HG03432 (cell line): ENCODE results near the gene SLC36A1.
"Not testable (repeated sequence)": the region's sequence is repeated elsewhere in the genome, so short reads cannot be mapped to it uniquely, and the experiment has no call there.

Experiments
- ATAC-seq: cut with Tn5 transposase; IDR thresholded peaks from one replicate; pipeline ENCODE4 v1.9.1; 2021; ENCODE audit warnings: mild to moderate bottlenecking, moderate library complexity; ENCODE audit not compliant: unreplicated experiment

SLC36A1 gene

GRCh38 chr5:151447174-151448037 lies at the start of gene SLC36A1:
SLC36A1 (plus strand) TSS chr5:151447603; CDS start chr5:151458793, 11,190 bp downstream.
- peak; percentile 85 for ATAC-seq

- ATAC-seq = no peak
These were observed 41.9 kb upstream of the SLC36A1 start for GRCh38 chr5:151405334-151406160.

GRCh38 chr5:151406322-151406947 lies 41.0 kb upstream of the SLC36A1 start:
- ATAC-seq = no peak

- no peak for ATAC-seq
These were observed 38.7 kb upstream of the SLC36A1 start for GRCh38 chr5:151408591-151409230.

GRCh38 chr5:151413800-151414199 lies 33.6 kb upstream of the SLC36A1 start:
- no peak for ATAC-seq

GRCh38 chr5:151414536-151414935 lies 32.9 kb upstream of the SLC36A1 start:
- ATAC-seq = no peak

- no peak for ATAC-seq
These were observed 29.7 kb upstream of the SLC36A1 start for GRCh38 chr5:151417712-151418111.

- no peak for ATAC-seq
These were observed 27.3 kb upstream of the SLC36A1 start for GRCh38 chr5:151420127-151420526.

GRCh38 chr5:151424892-151425523 lies 22.4 kb upstream of the SLC36A1 start:
- ATAC-seq = no peak

GRCh38 chr5:151426347-151426746 lies 21.1 kb upstream of the SLC36A1 start:
- ATAC-seq = not testable (repeated sequence)

GRCh38 chr5:151427258-151427657 lies 20.1 kb upstream of the SLC36A1 start:
- peak; percentile 98 for ATAC-seq

GRCh38 chr5:151430731-151431130 lies 16.7 kb upstream of the SLC36A1 start:
- ATAC-seq = no peak

- ATAC-seq = no peak
These were observed 15.7 kb upstream of the SLC36A1 start for GRCh38 chr5:151431666-151432065.

- no peak for ATAC-seq
These were observed 15.2 kb upstream of the SLC36A1 start for GRCh38 chr5:151432210-151432609.

GRCh38 chr5:151434570-151435237 lies 12.7 kb upstream of the SLC36A1 start:
- ATAC-seq = no peak

GRCh38 chr5:151448038-151448985 lies 909 bp downstream of the SLC36A1 start:
- peak; percentile 3 for ATAC-seq

GRCh38 chr5:151449297-151449696 lies 1.9 kb downstream of the SLC36A1 start:
- no peak for ATAC-seq

- no peak for ATAC-seq
These were observed 2.4 kb downstream of the SLC36A1 start for GRCh38 chr5:151449839-151450238.

- no peak for ATAC-seq
These were observed 3.2 kb downstream of the SLC36A1 start for GRCh38 chr5:151450605-151451004.
